Osteoblast (primary cell): ENCODE data around the gene DEFB124. TPM values are rescaled to one million over a fixed set of nuclear protein-coding genes. Genes with fewer than 3 reads are reported as not detected.

Experiments used
- DNase-seq: peaks from one replicate; pipeline ENCODE4 v3.0.0; 2011; ENCODE audit warnings: low spot score, mixed read lengths; ENCODE audit not compliant: insufficient read length; ENCODE audit errors: missing footprints
- H2AFZ ChIP-seq: 2 replicates; pipeline ENCODE4 v1.6.0; 2011; ENCODE audit warnings: mild to moderate bottlenecking, low read length
- H3K27ac ChIP-seq: 2 replicates; pipeline ENCODE4 v1.5.1; 2011; ENCODE audit warnings: mild to moderate bottlenecking, low read depth, low read length, moderate library complexity
- H3K27me3 ChIP-seq: 2 replicates; pipeline ENCODE4 v1.6.0; 2012; ENCODE audit warnings: mild to moderate bottlenecking, control low read depth, inconsistent platforms, low read length, moderate library complexity; ENCODE audit not compliant: insufficient read depth
- H3K36me3 ChIP-seq: 2 replicates; pipeline ENCODE4 v1.5.1; 2011; ENCODE audit warnings: mild to moderate bottlenecking, low read length, control low read depth, moderate library complexity; ENCODE audit not compliant: insufficient read depth
- H3K4me1 ChIP-seq: 2 replicates; pipeline ENCODE4 v1.5.1; 2011; ENCODE audit warnings: mild to moderate bottlenecking, low read length, control low read depth, moderate library complexity; ENCODE audit not compliant: insufficient read depth
- H3K4me2 ChIP-seq: 2 replicates; pipeline ENCODE4 v1.6.0; 2011; ENCODE audit warnings: mild to moderate bottlenecking, low read length; ENCODE audit not compliant: insufficient read depth
- H3K4me3 ChIP-seq: fragments of 200-600 bp; sonication (generic); 3 replicates; pipeline ENCODE4 v1.5.1; 2012; ENCODE audit warnings: mild to moderate bottlenecking, low read length, inconsistent platforms; ENCODE audit not compliant: insufficient read depth
- H3K79me2 ChIP-seq: 2 replicates; pipeline ENCODE4 v1.6.0; 2012; ENCODE audit warnings: mild to moderate bottlenecking, low read length, control low read depth, inconsistent platforms; ENCODE audit not compliant: insufficient read depth
- H3K9me3 ChIP-seq: 2 replicates; pipeline ENCODE4 v1.5.1; 2011; ENCODE audit warnings: low read depth, low read length, control low read depth
- H4K20me1 ChIP-seq: 2 replicates; pipeline ENCODE4 v1.6.0; 2012; ENCODE audit warnings: mild to moderate bottlenecking, low read length, control low read depth; ENCODE audit not compliant: insufficient read depth
- total RNA-seq: library from RNA; depleted of rRNA; stranded (reverse); fragments of >200 nt; gene quantifications from 2 replicates; pipeline ENCODE4 v1.2.3, GENCODE V29; 2012
- TF ChIP-seq, protein P1 (sequence below): IDR thresholded peaks from 2 replicates; pipeline ENCODE4 v1.5.1; 2011; ENCODE audit warnings: mild to moderate bottlenecking, low read depth, low read length, moderate library complexity; ENCODE audit errors: extremely low read depth

Gene DEFB124
- total RNA-seq, 1 donor: not detected

- no peak for DNase-seq
- peak overlapping the region; percentile 99 for H3K4me2 ChIP-seq
- no peaks in the 10 kb centered on the region for H3K27me3 ChIP-seq
- H3K4me3 ChIP-seq: peak overlapping the region; percentile 100
- peaks cover 14% of the 10 kb centered on the region for H3K36me3 ChIP-seq
- TF ChIP-seq, protein P1, sequence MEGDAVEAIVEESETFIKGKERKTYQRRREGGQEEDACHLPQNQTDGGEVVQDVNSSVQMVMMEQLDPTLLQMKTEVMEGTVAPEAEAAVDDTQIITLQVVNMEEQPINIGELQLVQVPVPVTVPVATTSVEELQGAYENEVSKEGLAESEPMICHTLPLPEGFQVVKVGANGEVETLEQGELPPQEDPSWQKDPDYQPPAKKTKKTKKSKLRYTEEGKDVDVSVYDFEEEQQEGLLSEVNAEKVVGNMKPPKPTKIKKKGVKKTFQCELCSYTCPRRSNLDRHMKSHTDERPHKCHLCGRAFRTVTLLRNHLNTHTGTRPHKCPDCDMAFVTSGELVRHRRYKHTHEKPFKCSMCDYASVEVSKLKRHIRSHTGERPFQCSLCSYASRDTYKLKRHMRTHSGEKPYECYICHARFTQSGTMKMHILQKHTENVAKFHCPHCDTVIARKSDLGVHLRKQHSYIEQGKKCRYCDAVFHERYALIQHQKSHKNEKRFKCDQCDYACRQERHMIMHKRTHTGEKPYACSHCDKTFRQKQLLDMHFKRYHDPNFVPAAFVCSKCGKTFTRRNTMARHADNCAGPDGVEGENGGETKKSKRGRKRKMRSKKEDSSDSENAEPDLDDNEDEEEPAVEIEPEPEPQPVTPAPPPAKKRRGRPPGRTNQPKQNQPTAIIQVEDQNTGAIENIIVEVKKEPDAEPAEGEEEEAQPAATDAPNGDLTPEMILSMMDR: no peak
- H4K20me1 ChIP-seq: peaks cover 49% of the 10 kb centered on the region
- H3K79me2 ChIP-seq: peaks cover 57% of the 10 kb centered on the region
- peak overlapping the region; percentile 94 for H2AFZ ChIP-seq
- peaks cover 34% of the 10 kb centered on the region for H3K4me1 ChIP-seq
- peak overlapping the region; percentile 94 for H3K27ac ChIP-seq
- no peaks in the 10 kb centered on the region for H3K9me3 ChIP-seq
Measured at GRCh38 chr20:31515072-31515774, 40.3 kb upstream of the DEFB124 start.

DNA sequence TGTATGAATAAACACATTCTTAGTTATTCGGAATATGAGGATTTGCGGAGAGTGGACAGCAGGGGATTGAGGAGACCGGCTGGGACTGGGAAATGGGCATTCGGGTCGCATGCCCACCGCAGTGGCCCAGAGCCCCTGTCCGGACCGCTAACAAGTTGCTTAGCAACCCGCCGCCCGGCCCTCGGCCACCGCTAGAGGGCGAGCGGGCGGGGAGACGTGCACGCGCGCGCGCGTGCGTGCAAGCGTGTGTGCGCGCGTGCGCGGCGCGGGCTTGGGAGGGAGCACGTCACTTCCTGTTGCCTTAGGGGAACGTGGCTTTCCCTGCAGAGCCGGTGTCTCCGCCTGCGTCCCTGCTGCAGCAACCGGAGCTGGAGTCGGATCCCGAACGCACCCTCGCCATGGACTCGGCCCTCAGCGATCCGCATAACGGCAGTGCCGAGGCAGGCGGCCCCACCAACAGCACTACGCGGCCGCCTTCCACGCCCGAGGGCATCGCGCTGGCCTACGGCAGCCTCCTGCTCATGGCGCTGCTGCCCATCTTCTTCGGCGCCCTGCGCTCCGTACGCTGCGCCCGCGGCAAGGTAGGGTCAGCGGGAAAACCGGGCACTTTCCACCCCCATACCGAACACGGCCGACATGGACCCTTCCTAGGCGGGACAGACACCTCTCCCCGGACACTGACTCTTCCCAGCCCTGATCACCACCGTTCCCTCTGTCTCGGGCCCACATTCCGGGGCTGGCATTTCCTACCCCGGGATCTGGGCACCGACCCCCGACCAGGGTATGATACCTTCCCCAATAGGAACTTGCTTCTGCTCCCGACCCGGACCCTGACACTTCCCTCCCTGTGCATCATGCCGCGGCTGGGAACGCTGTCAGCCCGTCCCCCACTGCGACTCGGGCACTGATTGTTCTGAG, 39.5 kb upstream of the DEFB124 start, which contains the start of gene HM13:
Gene HM13, plus strand, starts transcription at position 289 of the 918 bp plus-strand sequence. Its CDS starts 110 bp downstream, at position 399.
- Histone ChIP-seq H3K27me3 (no peaks in the 10 kb centered on the region), H3K4me3 (peak within 1 kb of the TSS; percentile 100), H3K27ac (peak within 1 kb of the TSS; percentile 94), H3K4me2 (peak within 1 kb of the TSS; percentile 99), H3K4me1 (peaks cover 34% of the 10 kb centered on the region), H2AFZ (peak within 1 kb of the TSS; percentile 94), H3K36me3 (peaks cover 14% of the 10 kb centered on the region), H4K20me1 (peaks cover 44% of the 10 kb centered on the region), H3K9me3 (no peaks in the 10 kb centered on the region), H3K79me2 (peaks cover 49% of the 10 kb centered on the region)
- peak; percentile 98 for DNase-seq
- TF ChIP-seq, protein P1: peak; percentile 93

DNA sequence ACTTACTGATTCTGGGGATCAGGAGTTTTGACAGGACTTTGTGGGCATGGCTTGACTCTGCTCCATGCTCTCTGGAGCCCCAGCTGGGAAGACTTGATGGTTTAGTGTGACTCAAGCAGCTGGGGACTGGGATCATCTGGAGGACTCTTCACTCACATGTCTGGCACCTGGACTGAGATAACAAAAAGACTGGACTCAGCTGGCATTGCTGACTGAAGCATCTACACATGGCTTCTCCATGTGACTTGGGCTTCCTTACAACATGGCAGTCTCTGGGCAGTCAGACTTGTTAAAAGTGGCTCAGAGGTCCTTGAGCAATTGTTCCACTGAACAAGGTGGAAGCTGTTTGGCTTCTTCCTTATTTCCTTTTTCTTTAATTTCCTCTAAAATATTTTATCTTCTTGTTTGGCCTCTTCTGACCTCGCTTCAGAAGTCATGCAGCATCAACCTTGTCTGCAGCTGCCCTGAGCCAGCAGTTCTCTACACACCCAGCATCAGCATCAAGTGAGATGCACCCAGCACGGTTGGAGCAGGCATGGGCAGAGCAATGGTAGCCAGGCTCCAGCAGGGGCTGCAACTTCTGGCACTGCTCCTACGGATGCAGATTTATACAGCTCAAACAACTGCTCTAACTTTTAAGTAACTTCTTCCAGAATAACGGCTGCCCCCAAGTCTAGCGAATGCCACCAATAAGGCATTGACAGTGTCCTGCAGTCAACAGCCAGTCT, 33.8 kb upstream of the DEFB124 start:
- Histone ChIP-seq H3K79me2 (no peaks in the 10 kb centered on the region), H3K27ac (no peak overlapping the region), H4K20me1 (no peaks in the 10 kb centered on the region), H3K9me3 (peaks cover 4% of the 10 kb centered on the region), H3K36me3 (no peaks in the 10 kb centered on the region), H2AFZ (no peak overlapping the region), H3K4me1 (peaks cover under 1% of the 10 kb centered on the region), H3K4me3 (no peak overlapping the region), H3K27me3 (peaks cover under 1% of the 10 kb centered on the region), H3K4me2 (no peak overlapping the region)
- TF ChIP-seq, protein P1: no peak
- no peak for DNase-seq
